Tibial artery (tissue), 4 donors: Measurements from ENCODE around the gene ATAD3C.

Source experiments
- DNase-seq, 2 donors: peaks; one replicate each; pipeline ENCODE4 v3.0.0-alpha.2; 2019
- H3K27ac ChIP-seq, 2 donors: fragments of 200-600 bp; sonication (generic) in 1 of 2; 1 replicate in 1 of 2; 2 replicates in 1 of 2; pipeline ENCODE4 v1.5.1; 2018 to 2019; ENCODE audit warnings: mild to moderate bottlenecking in 1 of 2
- H3K27me3 ChIP-seq, 2 donors: fragments of 200-600 bp; sonication (generic) in 1 of 2; one replicate each; pipeline versions ENCODE4 v1.5.1 to v1.6.0; 2016 to 2019
- H3K36me3 ChIP-seq, 3 donors: fragments of 200-600 bp; sonication (generic) in 2 of 3; one replicate each; pipeline ENCODE4 v1.5.1; 2016 to 2019; ENCODE audit warnings: mild to moderate bottlenecking in 2 of 3
- H3K4me1 ChIP-seq, 4 donors: fragments of 200-600 bp; sonication (generic) in 2 of 4; 1 replicate in 3 of 4; 2 replicates in 1 of 4; pipeline ENCODE4 v1.5.1; 2016 to 2019
- H3K4me3 ChIP-seq, 2 donors: fragments of 200-600 bp; sonication (generic) in 1 of 2; 1 replicate in 1 of 2; 2 replicates in 1 of 2; pipeline ENCODE4 v1.5.1; 2018 to 2019; ENCODE audit warnings: mild to moderate bottlenecking in 2 of 2
- H3K9me3 ChIP-seq, 3 donors: fragments of 200-600 bp; sonication (generic) in 1 of 3; one replicate each; pipeline ENCODE4 v1.5.1; 2016 to 2019
- intact Hi-C: fragments of 100-400 bp; cut with DNase I; formaldehyde crosslinking; loops from one replicate; pipeline ENCODE4 v1.15.0; 2023; ENCODE audit warnings: low total_unique reads
- TF ChIP-seq, protein P1 (sequence below), 2 experiments: fragments of 200-600 bp in 1 of 2; fragments of 450-650 bp in 1 of 2; IDR thresholded peaks; one replicate each; pipeline ENCODE4 v1.5.1; 2017 to 2019; ENCODE audit warnings: antibody characterized with exemption in 2 of 2, mild to moderate bottlenecking in 1 of 2, moderate library complexity in 1 of 2

ATAD3C gene

DNA sequence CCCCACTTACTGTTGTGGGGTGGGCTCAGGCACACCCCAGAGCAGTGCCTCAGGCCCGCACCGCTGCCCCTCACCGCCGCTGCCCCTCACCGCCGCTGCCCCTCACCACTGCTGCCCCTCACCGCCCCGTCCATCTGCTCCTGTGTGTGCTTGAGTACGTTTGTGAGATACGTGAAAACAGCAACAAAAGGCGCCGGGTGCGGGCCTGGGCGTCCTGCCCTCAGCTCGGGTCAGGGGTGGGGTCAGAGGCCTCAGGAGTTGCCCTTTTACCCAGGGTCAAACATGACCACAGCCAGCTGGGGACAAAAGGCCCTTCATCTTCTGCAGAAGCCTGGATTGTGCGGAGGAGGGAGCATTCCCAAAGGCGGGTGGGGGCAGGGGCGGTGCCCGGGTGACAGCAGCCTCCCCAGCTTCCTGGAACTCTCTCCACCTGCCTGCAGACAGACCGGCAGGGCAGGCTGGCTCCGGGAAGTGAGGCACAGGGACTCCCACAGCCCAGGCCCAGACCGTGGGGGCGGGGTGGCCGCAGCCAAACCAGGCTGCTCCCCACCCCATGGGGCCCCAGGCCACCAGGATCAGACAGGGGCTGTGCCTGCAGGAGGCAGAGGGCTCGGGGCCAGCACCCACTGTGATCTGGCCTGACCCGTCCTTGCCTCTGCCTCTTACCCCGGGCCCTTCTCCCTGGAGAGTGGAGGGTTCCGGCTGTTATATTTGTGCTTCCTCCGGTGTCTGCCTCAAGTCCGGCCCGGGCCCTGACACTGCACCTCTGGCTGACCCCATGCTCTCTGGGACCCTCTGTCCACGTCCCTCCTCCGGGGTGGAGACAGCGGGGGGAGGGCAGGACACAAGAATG lies 16.3 kb upstream of the ATAD3C start:
- H3K4me3 ChIP-seq: no peak overlapping the region
- H3K9me3 ChIP-seq: no peaks in the 10 kb centered on the region
- peak overlapping the region; percentile 74 to 81 for H3K27ac ChIP-seq
- H3K4me1 ChIP-seq: peaks cover 4 to 86% (median 60%) of the 10 kb centered on the region in 4 donors
- TF ChIP-seq, protein P1, sequence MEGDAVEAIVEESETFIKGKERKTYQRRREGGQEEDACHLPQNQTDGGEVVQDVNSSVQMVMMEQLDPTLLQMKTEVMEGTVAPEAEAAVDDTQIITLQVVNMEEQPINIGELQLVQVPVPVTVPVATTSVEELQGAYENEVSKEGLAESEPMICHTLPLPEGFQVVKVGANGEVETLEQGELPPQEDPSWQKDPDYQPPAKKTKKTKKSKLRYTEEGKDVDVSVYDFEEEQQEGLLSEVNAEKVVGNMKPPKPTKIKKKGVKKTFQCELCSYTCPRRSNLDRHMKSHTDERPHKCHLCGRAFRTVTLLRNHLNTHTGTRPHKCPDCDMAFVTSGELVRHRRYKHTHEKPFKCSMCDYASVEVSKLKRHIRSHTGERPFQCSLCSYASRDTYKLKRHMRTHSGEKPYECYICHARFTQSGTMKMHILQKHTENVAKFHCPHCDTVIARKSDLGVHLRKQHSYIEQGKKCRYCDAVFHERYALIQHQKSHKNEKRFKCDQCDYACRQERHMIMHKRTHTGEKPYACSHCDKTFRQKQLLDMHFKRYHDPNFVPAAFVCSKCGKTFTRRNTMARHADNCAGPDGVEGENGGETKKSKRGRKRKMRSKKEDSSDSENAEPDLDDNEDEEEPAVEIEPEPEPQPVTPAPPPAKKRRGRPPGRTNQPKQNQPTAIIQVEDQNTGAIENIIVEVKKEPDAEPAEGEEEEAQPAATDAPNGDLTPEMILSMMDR (IDR thresholded peaks at IDR 0.05): no peak
- intact Hi-C loops: no loop called here
- no peaks in the 10 kb centered on the region for H3K36me3 ChIP-seq
- peaks cover 0 to 28% of the 10 kb centered on the region in 2 donors for H3K27me3 ChIP-seq
- DNase-seq: peak; percentile 38 to 75

DNA sequence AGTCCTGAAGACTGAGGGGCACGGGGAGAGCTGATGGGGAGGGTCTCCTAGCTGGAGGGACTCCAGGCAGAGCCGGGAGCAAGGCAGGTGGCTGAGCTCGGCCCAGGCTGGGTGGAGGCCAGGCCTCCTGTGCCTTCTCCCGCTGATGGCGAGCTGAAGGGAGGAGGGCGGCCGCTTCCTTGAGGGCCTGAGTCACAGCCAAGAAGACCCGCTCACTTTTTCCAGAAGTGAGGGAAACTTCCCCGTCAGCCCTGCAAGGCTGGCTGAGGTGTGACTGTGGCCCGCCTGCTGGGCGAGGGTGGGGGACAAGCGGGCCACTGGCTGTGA lies 15.7 kb upstream of the ATAD3C start:
- intact Hi-C loops: no loop called here
- Histone ChIP-seq H3K9me3 (no peaks in the 10 kb centered on the region), H3K4me1 (peaks cover 4 to 90% (median 60%) of the 10 kb centered on the region in 4 donors), H3K36me3 (peaks cover 0 to 2% (median 0%) of the 10 kb centered on the region in 3 donors), H3K27ac (peak overlapping the region; percentile 74 to 81), H3K27me3 (peaks cover 0 to 31% of the 10 kb centered on the region in 2 donors), H3K4me3 (no peak overlapping the region)
- TF ChIP-seq, protein P1 (IDR thresholded peaks at IDR 0.05): no peak
- DNase-seq: peak in 1 of 2 donors; percentile 64

DNA sequence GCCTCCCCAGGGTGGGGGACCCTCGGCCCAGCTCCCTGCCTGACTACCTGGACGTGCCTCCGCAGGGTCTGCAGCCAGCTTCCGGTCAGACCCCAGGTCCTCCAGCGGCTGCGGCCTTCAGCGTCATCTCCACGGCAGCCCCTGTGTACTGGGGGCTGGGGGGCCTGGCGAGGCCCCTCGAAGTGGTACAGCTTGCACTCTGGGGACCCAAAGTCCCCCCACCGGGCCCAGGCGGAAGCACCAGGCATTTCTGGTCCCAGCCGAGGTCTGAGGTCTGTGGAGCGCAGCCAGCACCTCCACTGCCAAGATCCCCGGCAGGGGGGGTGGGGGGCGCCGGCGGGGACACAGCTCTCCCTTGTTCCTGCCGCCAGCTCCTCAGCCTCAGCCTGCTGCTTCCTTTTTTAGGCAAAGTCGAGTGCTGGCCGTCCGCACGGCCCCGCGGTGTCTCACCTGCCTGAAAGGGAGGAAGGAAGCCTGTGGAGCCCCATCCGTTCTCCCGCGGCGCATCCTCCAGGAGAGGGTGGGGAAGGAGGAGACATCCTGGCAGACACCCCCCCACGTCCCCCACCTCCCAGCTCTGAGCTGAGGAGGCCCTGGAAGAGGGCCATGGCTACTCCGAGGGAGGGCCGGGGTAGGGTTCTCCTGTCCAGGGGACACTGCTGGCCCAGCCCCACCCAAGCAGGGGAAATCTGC lies 15.2 kb upstream of the ATAD3C start:
- TF ChIP-seq, protein P1 (IDR thresholded peaks at IDR 0.05): no peak
- Histone ChIP-seq H3K4me3 (no peak overlapping the region), H3K4me1 (peaks cover 4 to 93% (median 60%) of the 10 kb centered on the region in 4 donors), H3K27ac (peak overlapping the region; percentile 74 to 81), H3K27me3 (peaks cover 0 to 33% of the 10 kb centered on the region in 2 donors), H3K9me3 (no peaks in the 10 kb centered on the region), H3K36me3 (peaks cover 0 to 7% (median 0%) of the 10 kb centered on the region in 3 donors)
- DNase-seq: peak; percentile 26 to 80
- intact Hi-C loops: no loop called here

DNA sequence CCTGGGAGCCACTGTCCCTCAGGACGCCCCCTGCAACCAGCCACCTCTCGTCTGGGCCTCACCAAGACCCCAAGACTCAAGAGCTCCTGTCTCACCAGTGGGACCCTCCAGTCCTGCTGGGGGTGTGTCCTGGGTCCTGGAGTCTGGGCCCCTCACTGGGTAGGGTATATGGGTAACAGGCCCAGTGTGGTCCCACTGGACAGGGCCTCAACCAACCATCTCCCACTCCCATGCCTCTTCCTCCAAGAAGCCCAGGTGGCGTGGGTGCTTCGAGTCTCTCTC lies 14.7 kb upstream of the ATAD3C start:
- peaks cover 0 to 33% of the 10 kb centered on the region in 2 donors for H3K27me3 ChIP-seq
- no peaks in the 10 kb centered on the region for H3K9me3 ChIP-seq
- peak in 1 of 2 donors; percentile 63 for DNase-seq
- H3K27ac ChIP-seq: peak overlapping the region; percentile 74 to 81
- intact Hi-C loops: no loop called here
- TF ChIP-seq, protein P1 (IDR thresholded peaks at IDR 0.05): no peak
- peak overlapping the region in 1 of 2 donors; percentile 46 for H3K4me3 ChIP-seq
- H3K36me3 ChIP-seq: peaks cover 0 to 10% (median 0%) of the 10 kb centered on the region in 3 donors
- H3K4me1 ChIP-seq: peaks cover 4 to 89% (median 59%) of the 10 kb centered on the region in 4 donors

DNA sequence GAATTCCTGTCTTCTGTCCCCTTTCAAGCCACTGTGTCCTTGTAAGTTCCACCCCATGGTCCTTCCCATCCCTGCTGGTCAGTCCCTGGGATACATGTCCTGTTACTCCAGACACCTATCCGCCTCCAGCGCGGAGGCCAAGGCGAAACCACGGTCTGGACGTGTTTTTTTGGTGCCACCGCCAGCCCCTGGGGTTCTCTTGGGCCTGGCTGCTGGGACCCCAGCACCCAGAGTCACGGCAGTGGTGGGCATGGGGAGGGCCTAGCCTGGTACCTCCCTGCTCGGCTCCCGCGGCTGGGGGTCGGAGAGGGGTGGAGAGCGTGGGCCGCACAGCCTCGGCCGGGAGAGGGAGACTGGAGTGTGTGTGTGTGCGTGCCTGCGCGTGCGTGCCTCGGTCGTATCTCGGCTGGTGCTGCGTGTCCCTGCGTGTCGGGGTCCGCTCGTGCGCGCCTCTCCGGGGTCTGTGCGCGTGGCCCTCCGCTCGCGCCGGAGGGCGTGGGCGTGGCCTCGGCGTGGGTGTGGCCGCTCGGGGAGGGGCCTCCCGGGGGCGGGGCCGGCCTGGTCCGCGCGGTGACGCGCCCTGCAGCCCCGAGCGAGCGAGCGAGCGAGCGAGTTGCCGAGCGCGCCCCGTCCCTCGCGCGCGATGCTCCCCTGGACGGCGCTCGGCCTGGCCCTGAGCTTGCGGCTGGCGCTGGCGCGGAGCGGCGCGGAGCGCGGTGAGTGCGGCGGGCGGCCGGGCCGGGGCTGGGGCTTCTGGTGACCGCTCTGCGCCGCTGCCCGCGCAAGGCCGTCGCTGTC lies 14.2 kb upstream of the ATAD3C start, which contains the start of gene VWA1:
VWA1 (plus strand) TSS at position 585 of the 798 bp plus-strand sequence; CDS start at position 644, 59 bp downstream.
- Histone ChIP-seq H3K9me3 (no peaks in the 10 kb centered on the region), H3K4me1 (peaks cover 4 to 86% (median 56%) of the 10 kb centered on the region in 4 donors), H3K36me3 (peaks cover 0 to 14% (median 0%) of the 10 kb centered on the region in 3 donors), H3K27me3 (peaks cover 0 to 36% of the 10 kb centered on the region in 2 donors), H3K4me3 (peak within 1 kb of the TSS; percentile 46 to 53), H3K27ac (peak within 1 kb of the TSS; percentile 74 to 81)
- DNase-seq: peak; percentile 25 to 73
- intact Hi-C loops: no loop called here
- TF ChIP-seq, protein P1 (IDR thresholded peaks at IDR 0.05): no peak
